Ascending aorta (tissue), 2 donors: ENCODE data around the gene FGF7. TPM values are rescaled to one million over a fixed set of nuclear protein-coding genes. Genes with fewer than 3 reads are reported as not detected.

Experiments
- DNase-seq, 2 donors: peaks; one replicate each; pipeline ENCODE4 v3.0.0-alpha.2; 2019; ENCODE audit warnings: low spot score in 2 of 2
- H3K27ac ChIP-seq, 2 donors: fragments of 200-600 bp; sonication (generic); one replicate each; pipeline ENCODE4 v1.5.1; 2016 to 2017; ENCODE audit warnings: mild to moderate bottlenecking in 1 of 2
- H3K27me3 ChIP-seq: fragments of 200-600 bp; sonication (generic); one replicate; pipeline ENCODE4 v1.5.1; 2017
- H3K36me3 ChIP-seq, 2 donors: fragments of 200-600 bp; sonication (generic); one replicate each; pipeline ENCODE4 v1.5.1; 2016
- H3K4me1 ChIP-seq, 2 donors: fragments of 200-600 bp; sonication (generic); one replicate each; pipeline ENCODE4 v1.5.1; 2016 to 2017; ENCODE audit warnings: mild to moderate bottlenecking in 1 of 2
- H3K4me3 ChIP-seq, 2 donors: fragments of 200-600 bp; sonication (generic); one replicate each; pipeline ENCODE4 v1.5.1; 2016 to 2017; ENCODE audit warnings: mild to moderate bottlenecking in 1 of 2
- H3K9me3 ChIP-seq, 2 donors: fragments of 200-600 bp; sonication (generic); one replicate each; pipeline ENCODE4 v1.5.1; 2016
- CTCF ChIP-seq, 3 experiments: fragments of 200-600 bp in 2 of 3; fragments of 450-650 bp in 1 of 3; sonication (generic) in 2 of 3; IDR thresholded peaks; one replicate each; pipeline ENCODE4 v1.5.1; 2016 to 2019; ENCODE audit warnings: antibody characterized with exemption in 3 of 3, mild to moderate bottlenecking in 1 of 3, moderate library complexity in 1 of 3
- intact Hi-C: fragments of 100-400 bp; cut with DNase I; formaldehyde crosslinking; loops from one replicate; pipeline ENCODE4 v1.15.1; 2023
- total RNA-seq: library from RNA; depleted of rRNA; stranded (reverse); fragments of >200 nt; gene quantifications from one replicate; pipeline ENCODE4 v1.1.0, GENCODE V29; 2016

The FGF7 gene
- total RNA-seq, 1 donor from 2014 or later: 31.4 TPM

GRCh38 chr15:49438962-49439631 is 16.1 kb downstream of the FGF7 start:
- H3K4me3 ChIP-seq: no peak overlapping the region
- H3K27ac ChIP-seq: peak overlapping the region; percentile 24
- H3K4me1 ChIP-seq: peaks cover 0 to 8% of the 10 kb centered on the region in 2 donors
- H3K27me3 ChIP-seq: no peaks in the 10 kb centered on the region
- H3K36me3 ChIP-seq: no peaks in the 10 kb centered on the region
- no peak for TF ChIP-seq CTCF (IDR thresholded peaks at IDR 0.05)
- DNase-seq: peak in 1 of 2 donors; percentile 8
- intact Hi-C loops: no loop called here
- no peaks in the 10 kb centered on the region for H3K9me3 ChIP-seq

- Histone ChIP-seq H3K27ac (peak overlapping the region in 1 of 2 donors; percentile 24), H3K36me3 (no peaks in the 10 kb centered on the region), H3K4me3 (no peak overlapping the region), H3K4me1 (peaks cover 0 to 8% of the 10 kb centered on the region in 2 donors), H3K9me3 (no peaks in the 10 kb centered on the region), H3K27me3 (no peaks in the 10 kb centered on the region)
- intact Hi-C loops: no loop called here
- TF ChIP-seq CTCF (IDR thresholded peaks at IDR 0.05): no peak
- no peak for DNase-seq
These were observed 16.8 kb downstream of the FGF7 start for GRCh38 chr15:49439678-49440395.

GRCh38 chr15:49441356-49441755 is 18.3 kb downstream of the FGF7 start:
- Histone ChIP-seq H3K36me3 (no peaks in the 10 kb centered on the region), H3K4me1 (peaks cover 0 to 8% of the 10 kb centered on the region in 2 donors), H3K9me3 (no peaks in the 10 kb centered on the region), H3K4me3 (no peak overlapping the region), H3K27me3 (no peaks in the 10 kb centered on the region), H3K27ac (no peak overlapping the region)
- intact Hi-C loops: no loop called here
- no peak for TF ChIP-seq CTCF (IDR thresholded peaks at IDR 0.05)
- no peak for DNase-seq

- intact Hi-C loops: no loop called here
- H3K27ac ChIP-seq: no peak overlapping the region
These were observed 18.8 kb downstream of the FGF7 start for GRCh38 chr15:49441816-49442215.

GRCh38 chr15:49452595-49452994 is 29.6 kb downstream of the FGF7 start:
- Histone ChIP-seq H3K27me3 (no peaks in the 10 kb centered on the region), H3K4me1 (no peaks in the 10 kb centered on the region), H3K9me3 (no peaks in the 10 kb centered on the region), H3K4me3 (no peak overlapping the region), H3K27ac (no peak overlapping the region), H3K36me3 (no peaks in the 10 kb centered on the region)
- no peak for DNase-seq
- no peak for TF ChIP-seq CTCF (IDR thresholded peaks at IDR 0.05)
- intact Hi-C loops: no loop called here

More at GRCh38 chr15:49441816-49442215, 18.8 kb downstream of the FGF7 start:
- no peaks in the 10 kb centered on the region for H3K9me3 ChIP-seq
- no peak for TF ChIP-seq CTCF (IDR thresholded peaks at IDR 0.05)
- no peaks in the 10 kb centered on the region for H3K36me3 ChIP-seq
- H3K27me3 ChIP-seq: no peaks in the 10 kb centered on the region
- H3K4me1 ChIP-seq: peaks cover 0 to 5% of the 10 kb centered on the region in 2 donors
- no peak for DNase-seq
- no peak overlapping the region for H3K4me3 ChIP-seq
